SU-DHL-6 (cell line): ENCODE data around the gene ARHGAP22.

Source experiments
- H2AFZ ChIP-seq: fragments of 200-600 bp; sonication (generic); 2 replicates; pipeline ENCODE4 v1.6.1; 2014; ENCODE audit warnings: low read depth, mild to moderate bottlenecking, moderate library complexity, mixed read lengths, antibody characterized with exemption, low read length; ENCODE audit not compliant: severe bottlenecking
- H3F3A ChIP-seq: fragments of 200-600 bp; shearing (Covaris generic); 2 replicates; pipeline ENCODE4 v1.6.0; 2016; ENCODE audit warnings: antibody characterized with exemption, mild to moderate bottlenecking; ENCODE audit not compliant: insufficient read depth
- H3K27ac ChIP-seq: fragments of 200-600 bp; sonication (generic); 2 replicates; pipeline ENCODE4 v1.5.1; 2016; ENCODE audit warnings: low read depth, mild to moderate bottlenecking, low read length, moderate library complexity, mixed read lengths
- H3K27me3 ChIP-seq: fragments of 200-600 bp; sonication (generic), shearing (Covaris generic); 2 replicates; pipeline ENCODE4 v1.6.0; 2014; ENCODE audit warnings: mild to moderate bottlenecking, low read length
- H3K36me3 ChIP-seq: fragments of 200-600 bp; sonication (generic); 2 replicates; pipeline ENCODE4 v1.6.1; 2014; ENCODE audit warnings: mild to moderate bottlenecking, low read length, mixed read lengths
- H3K4me2 ChIP-seq: fragments of 300-600, 200-600 bp; shearing (Covaris generic), sonication (generic); 2 replicates; pipeline ENCODE4 v1.6.0; 2014; ENCODE audit warnings: low read length, low read depth, mild to moderate bottlenecking; ENCODE audit not compliant: poor library complexity, severe bottlenecking
- H3K4me3 ChIP-seq: fragments of 200-600 bp; sonication (generic); 2 replicates; pipeline ENCODE4 v1.5.1; 2014; ENCODE audit warnings: antibody characterized with exemption, low read length, mild to moderate bottlenecking, mixed read lengths; ENCODE audit not compliant: insufficient read depth, poor library complexity, severe bottlenecking
- H3K79me2 ChIP-seq: fragments of 200-600 bp; sonication (generic); 2 replicates; pipeline ENCODE4 v1.6.1; 2014; ENCODE audit warnings: mild to moderate bottlenecking, low read length, moderate library complexity; ENCODE audit not compliant: insufficient read depth
- H3K9ac ChIP-seq: fragments of 200-600 bp; sonication (generic); 2 replicates; pipeline ENCODE4 v1.7.0; 2014; ENCODE audit warnings: mild to moderate bottlenecking, low read length
- H3K9me2 ChIP-seq: fragments of 200-600 bp; sonication (generic); replicated peaks from 2 replicates; pipeline ENCODE4 v1.6.1; 2014; ENCODE audit warnings: low read length; ENCODE audit not compliant: insufficient read depth
- H3K9me3 ChIP-seq: fragments of 200-600 bp; sonication (generic); 2 replicates; pipeline ENCODE4 v1.6.1; 2014; ENCODE audit warnings: low read length, mixed read lengths; ENCODE audit not compliant: insufficient read depth
- H4K20me1 ChIP-seq: fragments of 200-600 bp; sonication (generic); 2 replicates; pipeline ENCODE4 v1.6.1; 2014; ENCODE audit warnings: low read depth, mild to moderate bottlenecking, antibody characterized with exemption, low read length, moderate library complexity, mixed read lengths
- EZH2phosphoT487 ChIP-seq: fragments of 200-600 bp; sonication (generic), shearing (Covaris generic); conservative IDR thresholded peaks from 2 replicates; pipeline ENCODE4 v1.6.1; 2018; ENCODE audit warnings: mild to moderate bottlenecking, antibody characterized with exemption, low read length, moderate library complexity, mixed read lengths
- TF ChIP-seq, protein P1 (sequence below): fragments of 200-600 bp; sonication (generic); IDR thresholded peaks from one replicate; pipeline ENCODE4 v1.5.1; 2017; ENCODE audit warnings: antibody characterized with exemption, mild to moderate bottlenecking, low read length, moderate library complexity; ENCODE audit not compliant: insufficient read depth, poor library complexity, severe bottlenecking

The ARHGAP22 gene

DNA sequence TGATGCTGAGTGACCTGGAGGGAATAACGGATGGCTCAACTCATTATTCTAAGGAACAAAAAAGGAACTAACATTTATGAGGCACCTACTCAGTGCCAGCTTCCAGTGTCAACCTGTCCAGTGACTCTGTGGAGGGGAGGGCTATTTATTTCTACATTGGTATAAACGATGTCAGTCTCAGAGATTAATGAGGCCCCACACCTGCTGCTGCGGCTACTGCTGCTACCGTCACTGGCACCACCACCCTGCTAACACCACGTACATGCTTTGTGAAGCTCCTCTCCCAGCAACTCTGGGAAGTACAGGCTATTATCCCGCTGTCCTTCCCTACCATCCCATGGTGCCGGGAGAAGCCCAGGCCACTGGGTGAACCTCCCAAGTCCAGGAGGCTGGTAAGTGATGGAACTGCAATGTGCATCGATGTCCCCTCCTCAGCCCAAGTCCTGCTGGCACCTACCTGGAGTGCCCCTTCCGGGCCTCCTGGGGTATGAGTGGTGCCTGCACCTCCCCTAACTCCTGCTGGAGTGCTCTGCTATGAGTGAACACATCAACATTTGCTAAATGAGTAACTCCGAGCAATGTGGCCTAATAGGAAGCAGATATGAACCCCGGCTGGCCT, 101.5 kb downstream of the ARHGAP22 start:
- Histone ChIP-seq H3K36me3 (no peaks in the 10 kb centered on the region), H3K27ac (no peak overlapping the region), H3K27me3 (no peaks in the 10 kb centered on the region), H3K9me2 (no peaks in the 10 kb centered on the region), H3K4me2 (no peak overlapping the region), H3K9ac (no peak overlapping the region), H3K79me2 (no peaks in the 10 kb centered on the region), H3K4me3 (no peak overlapping the region), H3K9me3 (no peaks in the 10 kb centered on the region), H2AFZ (no peak overlapping the region), H3F3A (no peaks in the 10 kb centered on the region), H4K20me1 (no peaks in the 10 kb centered on the region)
- TF ChIP-seq, protein P1, sequence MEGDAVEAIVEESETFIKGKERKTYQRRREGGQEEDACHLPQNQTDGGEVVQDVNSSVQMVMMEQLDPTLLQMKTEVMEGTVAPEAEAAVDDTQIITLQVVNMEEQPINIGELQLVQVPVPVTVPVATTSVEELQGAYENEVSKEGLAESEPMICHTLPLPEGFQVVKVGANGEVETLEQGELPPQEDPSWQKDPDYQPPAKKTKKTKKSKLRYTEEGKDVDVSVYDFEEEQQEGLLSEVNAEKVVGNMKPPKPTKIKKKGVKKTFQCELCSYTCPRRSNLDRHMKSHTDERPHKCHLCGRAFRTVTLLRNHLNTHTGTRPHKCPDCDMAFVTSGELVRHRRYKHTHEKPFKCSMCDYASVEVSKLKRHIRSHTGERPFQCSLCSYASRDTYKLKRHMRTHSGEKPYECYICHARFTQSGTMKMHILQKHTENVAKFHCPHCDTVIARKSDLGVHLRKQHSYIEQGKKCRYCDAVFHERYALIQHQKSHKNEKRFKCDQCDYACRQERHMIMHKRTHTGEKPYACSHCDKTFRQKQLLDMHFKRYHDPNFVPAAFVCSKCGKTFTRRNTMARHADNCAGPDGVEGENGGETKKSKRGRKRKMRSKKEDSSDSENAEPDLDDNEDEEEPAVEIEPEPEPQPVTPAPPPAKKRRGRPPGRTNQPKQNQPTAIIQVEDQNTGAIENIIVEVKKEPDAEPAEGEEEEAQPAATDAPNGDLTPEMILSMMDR: no peak
- no peak for TF ChIP-seq EZH2phosphoT487

DNA sequence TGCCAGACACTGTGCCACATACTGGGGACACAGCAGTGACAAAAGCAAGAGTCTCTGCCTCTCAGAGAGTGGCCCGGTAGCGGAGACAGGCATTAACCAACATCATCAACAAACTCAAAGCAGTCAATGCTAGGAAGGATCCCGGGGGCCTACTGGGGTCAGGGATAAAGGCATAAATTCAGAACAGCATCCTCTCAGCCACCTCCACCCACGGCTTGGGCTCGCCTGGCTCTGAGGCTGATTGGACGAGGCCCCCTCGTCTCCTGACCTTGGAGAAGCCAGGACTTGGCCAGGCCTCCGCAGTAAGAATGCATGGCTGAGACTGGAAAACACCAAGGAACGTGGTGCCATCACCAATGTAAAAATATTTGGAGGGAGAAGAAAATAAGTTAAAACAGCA, 102.1 kb downstream of the ARHGAP22 start:
- Histone ChIP-seq H3F3A (no peaks in the 10 kb centered on the region), H3K4me2 (no peak overlapping the region), H3K9ac (no peak overlapping the region), H3K36me3 (no peaks in the 10 kb centered on the region), H3K27me3 (no peaks in the 10 kb centered on the region), H4K20me1 (no peaks in the 10 kb centered on the region), H3K27ac (no peak overlapping the region), H2AFZ (no peak overlapping the region), H3K9me2 (no peaks in the 10 kb centered on the region), H3K79me2 (no peaks in the 10 kb centered on the region), H3K9me3 (no peaks in the 10 kb centered on the region), H3K4me3 (no peak overlapping the region)
- no peak for TF ChIP-seq EZH2phosphoT487
- TF ChIP-seq, protein P1: no peak

DNA sequence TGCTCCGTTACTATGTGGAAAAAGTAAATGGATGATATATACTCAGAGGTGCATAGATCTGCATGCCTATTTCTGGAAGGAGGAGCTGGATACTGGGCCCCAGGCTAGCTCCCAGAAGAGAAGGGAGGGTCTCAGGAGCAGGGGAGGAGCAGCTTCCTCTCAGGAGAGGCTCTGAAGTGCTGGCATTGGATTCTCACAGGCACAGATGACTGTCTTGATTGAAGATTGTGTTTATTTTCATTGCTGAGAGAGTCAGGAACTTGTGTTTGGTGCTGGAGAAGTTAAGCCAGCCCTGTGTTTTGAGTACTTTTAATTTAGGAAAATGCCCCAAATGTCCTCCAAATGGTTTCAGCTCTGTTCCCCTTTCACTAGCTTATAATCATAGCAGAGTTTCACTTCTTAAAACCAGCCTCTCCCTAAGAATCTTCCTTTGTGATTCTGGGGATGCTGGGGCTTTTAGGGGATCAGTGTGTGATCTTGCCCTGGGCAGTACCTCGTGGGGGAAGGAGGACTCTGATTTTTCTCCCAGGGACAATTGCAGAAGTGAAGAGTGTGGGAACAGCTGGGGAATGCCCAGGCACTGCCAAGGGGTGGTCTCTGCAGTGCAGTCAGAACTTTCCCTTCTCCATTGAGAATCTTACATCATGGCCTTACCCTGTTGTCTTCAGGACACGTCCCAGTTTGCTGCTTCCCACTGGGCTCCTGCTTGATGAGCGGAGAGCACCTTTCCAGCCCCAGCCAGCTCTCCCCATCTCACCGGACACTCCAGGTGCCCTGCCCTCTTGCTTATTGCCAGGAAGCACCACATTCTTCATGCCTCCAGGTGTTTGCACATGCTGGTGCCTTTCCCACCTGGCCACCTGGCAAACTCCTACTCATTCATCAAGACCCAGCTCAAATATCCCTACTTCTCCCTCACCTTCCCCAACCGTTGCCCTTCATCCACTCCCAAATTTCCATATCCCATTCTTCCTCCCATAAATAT, 102.8 kb downstream of the ARHGAP22 start:
- no peaks in the 10 kb centered on the region for H3K79me2 ChIP-seq
- TF ChIP-seq, protein P1: no peak
- TF ChIP-seq EZH2phosphoT487: no peak
- H3K27ac ChIP-seq: no peak overlapping the region
- no peaks in the 10 kb centered on the region for H3K9me3 ChIP-seq
- H3K4me3 ChIP-seq: no peak overlapping the region
- no peak overlapping the region for H3K9ac ChIP-seq
- no peaks in the 10 kb centered on the region for H3K36me3 ChIP-seq
- no peaks in the 10 kb centered on the region for H4K20me1 ChIP-seq
- no peak overlapping the region for H3K4me2 ChIP-seq
- H2AFZ ChIP-seq: no peak overlapping the region
- no peaks in the 10 kb centered on the region for H3F3A ChIP-seq
- H3K9me2 ChIP-seq: no peaks in the 10 kb centered on the region
- no peaks in the 10 kb centered on the region for H3K27me3 ChIP-seq
